MM.1S (cell line): ENCODE data around the gene G6PD.
"Not testable (repeated sequence)": the region's sequence is repeated elsewhere in the genome, so short reads cannot be mapped to it uniquely, and the experiment has no call there.

Experiments used
- CTCF ChIP-seq: fragments of 300-600 bp; sonication (generic); IDR thresholded peaks from 2 replicates; pipeline ENCODE4 v1.5.1; 2016; ENCODE audit warnings: antibody characterized with exemption, low read length, mixed read lengths
- EZH2 ChIP-seq: fragments of 300-600 bp; sonication (generic); optimal IDR thresholded peaks from 2 replicates; pipeline ENCODE3; 2017; ENCODE audit warnings: low read depth, mild to moderate bottlenecking, antibody characterized with exemption, low read length, mixed read lengths
- EZH2phosphoT487 ChIP-seq: fragments of 300-600 bp; sonication (generic); IDR thresholded peaks from 2 replicates; pipeline ENCODE4 v1.6.1; 2018; ENCODE audit warnings: antibody characterized with exemption, low read length

- TF ChIP-seq CTCF, EZH2, EZH2phosphoT487: not testable (repeated sequence)
Observed at GRCh38 chrX:154540365-154540764, 6.3 kb downstream of the G6PD start.
